K562 (cell line): ENCODE results near the gene PIH1D1. TPM values are rescaled to one million over a fixed set of nuclear protein-coding genes. Genes with fewer than 3 reads are reported as not detected.
A peak's percentile ranks its signal among the peaks of the same experiment; 100 is the strongest.

Experiments used
- ADNP ChIP-seq: fragments of 200-800 bp; sonication (Bioruptor generic); IDR thresholded peaks from 2 replicates; pipeline ENCODE4 v1.6.1; 2016; ENCODE audit warnings: missing genetic modification characterization, missing compliant biosample characterization
- CBX5 ChIP-seq: IDR thresholded peaks from 2 replicates; pipeline ENCODE4 v1.6.1; 2014; ENCODE audit warnings: low read depth, borderline replicate concordance
- CTBP1 ChIP-seq: fragments of 450-650 bp; IDR thresholded peaks from 2 replicates; pipeline ENCODE4 v1.6.1; 2016; ENCODE audit warnings: borderline replicate concordance
- E2F3 ChIP-seq: fragments of 250-450 bp; sonication (Bioruptor Pico); IDR thresholded peaks from 2 replicates; pipeline ENCODE4 v1.4.0; 2020; ENCODE audit warnings: mild to moderate bottlenecking
- ETV1 ChIP-seq: fragments of 450-650 bp; conservative IDR thresholded peaks from 2 replicates; pipeline ENCODE4 v1.6.1; 2016; ENCODE audit warnings: missing genetic modification characterization, control low read depth, low read depth, missing compliant biosample characterization
- FOS ChIP-seq: IDR thresholded peaks from 3 replicates; pipeline ENCODE4 v1.6.1; 2011; ENCODE audit not compliant: insufficient read length; ENCODE audit errors: extremely low read depth
- FOXJ3 ChIP-seq: sonication (generic); formaldehyde crosslinking; IDR thresholded peaks from 2 replicates; pipeline ENCODE4 v1.4.0; 2020; ENCODE audit warnings: mild to moderate bottlenecking, missing genetic modification reagents
- IRF2 ChIP-seq: sonication (generic); formaldehyde crosslinking; IDR thresholded peaks from 2 replicates; pipeline ENCODE4 v1.8.1; 2022; ENCODE audit warnings: mild to moderate bottlenecking, missing genetic modification reagents
- KDM5B ChIP-seq: fragments of 200-600 bp; sonication (generic); IDR thresholded peaks from 2 replicates; pipeline ENCODE4 v1.6.1; 2012; ENCODE audit warnings: low read depth, mild to moderate bottlenecking, moderate library complexity, low read length, control low read depth, inconsistent platforms; ENCODE audit not compliant: insufficient replicate concordance
- MECOM ChIP-seq: fragments of 250-450 bp; sonication (Bioruptor Pico); IDR thresholded peaks from 2 replicates; pipeline ENCODE4 v1.8.0; 2022; ENCODE audit warnings: inconsistent platforms
- MEF2D ChIP-seq: conservative IDR thresholded peaks from 2 replicates; pipeline ENCODE4 v1.6.1; 2016; ENCODE audit warnings: low read depth, missing genetic modification characterization, missing compliant biosample characterization
- NR2C2 ChIP-seq, 2 experiments: fragments of 200-800 bp in 1 of 2; sonication (Bioruptor generic) in 1 of 2; sonication (generic) in 1 of 2; formaldehyde crosslinking in 1 of 2; IDR thresholded peaks; 2 replicates each; pipeline versions ENCODE4 v1.6.1 to v1.8.0; 2016 to 2022; ENCODE audit warnings: mild to moderate bottlenecking in 1 of 2, missing compliant biosample characterization in 1 of 2, missing genetic modification characterization in 1 of 2, missing genetic modification reagents in 1 of 2
- RBBP5 ChIP-seq: fragments of 200-600 bp; sonication (generic); IDR thresholded peaks from 2 replicates; pipeline ENCODE4 v1.6.1; 2012; ENCODE audit warnings: borderline replicate concordance, mild to moderate bottlenecking, low read length, control low read depth, inconsistent platforms; ENCODE audit not compliant: insufficient read depth, poor library complexity, severe bottlenecking
- RBM22 ChIP-seq: fragments of 200-400 bp; formaldehyde crosslinking; IDR thresholded peaks from 2 replicates; pipeline ENCODE4 v1.6.1; 2018; ENCODE audit warnings: low read length, low read depth; ENCODE audit not compliant: poor library complexity, severe bottlenecking
- SIN3A ChIP-seq, 2 experiments: fragments of 150-350 bp in 1 of 2; IDR thresholded peaks; 2 replicates each; pipeline ENCODE4 v1.6.1; 2011 to 2016; ENCODE audit warnings: borderline replicate concordance in 2 of 2, low read depth in 2 of 2, low read length in 2 of 2, mild to moderate bottlenecking in 2 of 2, moderate library complexity in 2 of 2; ENCODE audit not compliant: control insufficient read depth in 1 of 2
- SPI1 ChIP-seq: IDR thresholded peaks from 2 replicates; pipeline ENCODE4 v1.6.1; 2011; ENCODE audit warnings: low read depth, low read length, control low read depth, borderline replicate concordance
- ZBTB8A ChIP-seq: fragments of 450-650 bp; IDR thresholded peaks from 2 replicates; pipeline ENCODE4 v1.6.1; 2018; ENCODE audit warnings: mild to moderate bottlenecking, moderate library complexity; ENCODE audit not compliant: partially characterized antibody
- ZC3H8 ChIP-seq: fragments of 450-650 bp; IDR thresholded peaks from 2 replicates; pipeline ENCODE4 v1.6.1; 2017
- ZFPM2 ChIP-seq: fragments of 250-450 bp; sonication (Bioruptor Pico); IDR thresholded peaks from 2 replicates; pipeline ENCODE4 v1.5.1; 2022; ENCODE audit warnings: mild to moderate bottlenecking
- ZNF274 ChIP-seq: IDR thresholded peaks from 2 replicates; pipeline ENCODE4 v1.6.1; 2011; ENCODE audit warnings: low read depth, mild to moderate bottlenecking, low read length, moderate library complexity, borderline replicate concordance
- ZNF41 ChIP-seq: fragments of 250-450 bp; sonication (Bioruptor Pico); conservative IDR thresholded peaks from 2 replicates; pipeline ENCODE4 v1.4.0; 2020; ENCODE audit warnings: mild to moderate bottlenecking
- ZZZ3 ChIP-seq: fragments of 450-650 bp; IDR thresholded peaks from 2 replicates; pipeline ENCODE4 v1.6.1; 2016; ENCODE audit warnings: antibody characterized with exemption, mild to moderate bottlenecking, moderate library complexity
- polyA plus RNA-seq, 8 experiments: library from polyadenylated mRNA; depleted of rRNA in 4 of 8; stranded (reverse) in 5 of 8; unstranded in 3 of 8; fragments of >200 nt; fragmentation: Nextera tagmentation in 2 of 8; fragmentation: Illumina TruSeq in 1 of 8; extraction: Ambion mirVana in 2 of 8; extraction: Trizol in 1 of 8; gene quantifications; 2 replicates each; pipeline versions ENCODE4 v1.2.1 to v1.2.3, GENCODE V29; 2011 to 2014; ENCODE audit warnings: inconsistent platforms in 1 of 8, missing spikeins in 1 of 8
- total RNA-seq, 7 experiments: library from RNA; depleted of rRNA in 6 of 7; stranded (reverse); fragments of >200 nt in 6 of 7; fragmentation: Illumina TruSeq in 2 of 7; extraction: Trizol in 2 of 7; gene quantifications; 2 replicates each; pipeline versions ENCODE4 v1.2.1 to v1.2.3, GENCODE V29; 2011 to 2021; ENCODE audit warnings: low replicate concordance in 1 of 7
- TF ChIP-seq, protein P1 (sequence below): fragments of 250-450 bp; sonication (Bioruptor Pico); IDR thresholded peaks from 2 replicates; pipeline ENCODE4 v1.4.0; 2020
- TF ChIP-seq, protein P2 (sequence below): sonication (generic); formaldehyde crosslinking; IDR thresholded peaks from 2 replicates; pipeline ENCODE4 v1.8.1; 2022; ENCODE audit warnings: missing genetic modification reagents
- TF ChIP-seq, protein P3 (sequence below): fragments of 450-650 bp; IDR thresholded peaks from 2 replicates; pipeline ENCODE4 v1.6.1; 2014; ENCODE audit warnings: low read depth, mild to moderate bottlenecking, moderate library complexity, borderline replicate concordance

PIH1D1 gene
- total and polyA plus RNA-seq, 9 of the 15 experiments (the other 6 are each of a cell fraction or from before 2014, with no cell fraction given): 26.5 to 224 (median 137) TPM

GRCh38 chr19:49451430-49452181, at the start of gene PIH1D1 (continued):
- TF ChIP-seq, protein P1, sequence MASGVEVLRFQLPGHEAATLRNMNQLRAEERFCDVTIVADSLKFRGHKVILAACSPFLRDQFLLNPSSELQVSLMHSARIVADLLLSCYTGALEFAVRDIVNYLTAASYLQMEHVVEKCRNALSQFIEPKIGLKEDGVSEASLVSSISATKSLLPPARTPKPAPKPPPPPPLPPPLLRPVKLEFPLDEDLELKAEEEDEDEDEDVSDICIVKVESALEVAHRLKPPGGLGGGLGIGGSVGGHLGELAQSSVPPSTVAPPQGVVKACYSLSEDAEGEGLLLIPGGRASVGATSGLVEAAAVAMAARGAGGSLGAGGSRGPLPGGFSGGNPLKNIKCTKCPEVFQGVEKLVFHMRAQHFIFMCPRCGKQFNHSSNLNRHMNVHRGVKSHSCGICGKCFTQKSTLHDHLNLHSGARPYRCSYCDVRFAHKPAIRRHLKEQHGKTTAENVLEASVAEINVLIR (CRISPR knock-in tag): no peak
- no peak for TF ChIP-seq ZNF274
- TF ChIP-seq E2F3 (CRISPR knock-in tag): peak; percentile 79
- TF ChIP-seq IRF2 (CRISPR knock-in tag): no peak
- TF ChIP-seq ZBTB8A: no peak
- TF ChIP-seq RBBP5: peak; percentile 62
- 0 out of 2 replicates have a peak, but pooled peaks have one; percentile 11 for TF ChIP-seq CTBP1
- peak; percentile 100; the same call in 1 of the 2 replicates for TF ChIP-seq ADNP
- TF ChIP-seq MECOM (CRISPR knock-in tag): no peak
- no peak for TF ChIP-seq ZNF41 (CRISPR knock-in tag)
- TF ChIP-seq NR2C2 (CRISPR knock-in tag; IDR thresholded peaks at IDR 0.05): 0 out of 2 replicates have a peak, but pooled peaks have one; percentile 16
- TF ChIP-seq NR2C2 (tag; IDR thresholded peaks at IDR 0.05): no peak; the same call in 1 of the 2 replicates
- no peak for TF ChIP-seq RBM22
- peak; percentile 64 for TF ChIP-seq KDM5B
- no peak for TF ChIP-seq ZC3H8
- peak; percentile 85 for TF ChIP-seq ETV1 (tag)
- TF ChIP-seq, protein P2, sequence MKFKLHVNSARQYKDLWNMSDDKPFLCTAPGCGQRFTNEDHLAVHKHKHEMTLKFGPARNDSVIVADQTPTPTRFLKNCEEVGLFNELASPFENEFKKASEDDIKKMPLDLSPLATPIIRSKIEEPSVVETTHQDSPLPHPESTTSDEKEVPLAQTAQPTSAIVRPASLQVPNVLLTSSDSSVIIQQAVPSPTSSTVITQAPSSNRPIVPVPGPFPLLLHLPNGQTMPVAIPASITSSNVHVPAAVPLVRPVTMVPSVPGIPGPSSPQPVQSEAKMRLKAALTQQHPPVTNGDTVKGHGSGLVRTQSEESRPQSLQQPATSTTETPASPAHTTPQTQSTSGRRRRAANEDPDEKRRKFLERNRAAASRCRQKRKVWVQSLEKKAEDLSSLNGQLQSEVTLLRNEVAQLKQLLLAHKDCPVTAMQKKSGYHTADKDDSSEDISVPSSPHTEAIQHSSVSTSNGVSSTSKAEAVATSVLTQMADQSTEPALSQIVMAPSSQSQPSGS (CRISPR knock-in tag): no peak
- no peak for TF ChIP-seq CBX5
- TF ChIP-seq ZFPM2 (CRISPR knock-in tag): no peak
- TF ChIP-seq, protein P3, sequence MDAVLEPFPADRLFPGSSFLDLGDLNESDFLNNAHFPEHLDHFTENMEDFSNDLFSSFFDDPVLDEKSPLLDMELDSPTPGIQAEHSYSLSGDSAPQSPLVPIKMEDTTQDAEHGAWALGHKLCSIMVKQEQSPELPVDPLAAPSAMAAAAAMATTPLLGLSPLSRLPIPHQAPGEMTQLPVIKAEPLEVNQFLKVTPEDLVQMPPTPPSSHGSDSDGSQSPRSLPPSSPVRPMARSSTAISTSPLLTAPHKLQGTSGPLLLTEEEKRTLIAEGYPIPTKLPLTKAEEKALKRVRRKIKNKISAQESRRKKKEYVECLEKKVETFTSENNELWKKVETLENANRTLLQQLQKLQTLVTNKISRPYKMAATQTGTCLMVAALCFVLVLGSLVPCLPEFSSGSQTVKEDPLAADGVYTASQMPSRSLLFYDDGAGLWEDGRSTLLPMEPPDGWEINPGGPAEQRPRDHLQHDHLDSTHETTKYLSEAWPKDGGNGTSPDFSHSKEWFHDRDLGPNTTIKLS: peak; percentile 69; the same call in 1 of the 2 replicates
- TF ChIP-seq FOXJ3 (CRISPR knock-in tag): no peak
- TF ChIP-seq ZZZ3: peak; percentile 74
- TF ChIP-seq MEF2D (tag): no peak
- TF ChIP-seq FOS: no peak
- TF ChIP-seq SIN3A (IDR thresholded peaks at IDR 0.05; ENCODE audit: borderline replicate concordance in 2 of 2, control insufficient read depth in 1 of 2, low read depth in 2 of 2, low read length in 2 of 2): peak in 1 of 2 experiments; percentile 90; a peak in 3 of 4 replicates
- peak; percentile 78 for TF ChIP-seq SPI1
